HCT116 (cell line): ENCODE data around the gene GNMT. TPM values are rescaled to one million over a fixed set of nuclear protein-coding genes. Genes with fewer than 3 reads are reported as not detected.

Experiments used
- ATAC-seq: fragments of 200-7000 bp; cut with Tn5 transposase; 2 replicates; pipeline ENCODE4 v1.9.1; 2020; ENCODE audit warnings: mild to moderate bottlenecking, moderate library complexity
- BruUV-seq: library from RNA; stranded (reverse); fragments of 400-500 nt; replicated peaks from 2 replicates; lab custom pipeline; 2021; lab: Mats Ljungman, UMichigan
- CTCF ChIA-PET: fragments of 300-600 bp; sonication (Branson Sonifier 250); formaldehyde crosslinking; loops from one replicate; lab custom pipeline; 2021; ENCODE audit warnings: antibody characterized with exemption; lab: Charles Lee
- POLR2A ChIA-PET: fragments of 300-600, 350-600 bp; sonication (Branson Sonifier 250); formaldehyde crosslinking; loops from one replicate; lab custom pipeline; 2021; ENCODE audit warnings: antibody characterized with exemption; lab: Charles Lee
- RAD21 ChIA-PET, 2 experiments: fragments of 300-600 bp; sonication (Branson Sonifier 250); formaldehyde crosslinking; loops; one replicate each; lab custom pipeline; 2023; ENCODE audit warnings: low total read pairs in 2 of 2; ENCODE audit not compliant: uncharacterized antibody in 2 of 2, unreplicated experiment in 2 of 2, low non-redundant PET in 1 of 2; lab: Charles Lee
- DNase-seq: peaks from one replicate; pipeline ENCODE4 v3.0.0-alpha.2; 2010; ENCODE audit warnings: low read depth, low spot score
- H2AFZ ChIP-seq: fragments of 200-600 bp; shearing (Covaris generic), sonication (generic); 2 replicates; pipeline ENCODE4 v1.6.1; 2017; ENCODE audit warnings: low read depth, mixed run types, mixed read lengths, antibody characterized with exemption, low read length; ENCODE audit not compliant: poor library complexity, severe bottlenecking
- H3K27ac ChIP-seq: 2 replicates; pipeline ENCODE4 v1.5.1; 2012; ENCODE audit warnings: low read depth, low read length
- H3K27me3 ChIP-seq: fragments of 200-600 bp; sonication (generic); 2 replicates; pipeline ENCODE4 v1.6.1; 2016; ENCODE audit warnings: mixed run types, low read length, mixed read lengths; ENCODE audit not compliant: insufficient read depth
- H3K36me3 ChIP-seq, 2 experiments: fragments of 200-500 bp in 1 of 2; fragments of 200-600 bp in 1 of 2; sonication (Bioruptor generic) in 1 of 2; sonication (generic) in 1 of 2; 2 replicates each; pipeline versions ENCODE4 v1.5.1 to v1.6.1; 2014 to 2016; ENCODE audit warnings: low read length in 2 of 2, inconsistent platforms in 1 of 2, mixed read lengths in 1 of 2, mixed run types in 1 of 2; ENCODE audit not compliant: insufficient read depth in 2 of 2, control insufficient read depth in 1 of 2
- H3K4me1 ChIP-seq, 2 experiments: fragments of 200-600 bp in 1 of 2; sonication (generic) in 1 of 2; 2 replicates each; pipeline versions ENCODE4 v1.5.1 to v1.6.1; 2012 to 2017; ENCODE audit warnings: low read length in 2 of 2, inconsistent platforms in 1 of 2, mild to moderate bottlenecking in 1 of 2, mixed read lengths in 1 of 2, mixed run types in 1 of 2, moderate library complexity in 1 of 2; ENCODE audit not compliant: insufficient read depth in 2 of 2, control insufficient read depth in 1 of 2
- H3K4me2 ChIP-seq: fragments of 200-600 bp; sonication (generic); 2 replicates; pipeline ENCODE4 v1.6.1; 2017; ENCODE audit warnings: mixed run types, low read length, mixed read lengths
- H3K4me3 ChIP-seq, 2 experiments: fragments of 200-600 bp in 1 of 2; sonication (generic) in 1 of 2; replicated peaks in 1 of 2; 2 replicates each; pipeline ENCODE4 v1.5.1; 2011 to 2016; ENCODE audit warnings: low read length in 2 of 2, control low read depth in 1 of 2, low read depth in 1 of 2, mild to moderate bottlenecking in 1 of 2, mixed read lengths in 1 of 2, mixed run types in 1 of 2
- H3K79me2 ChIP-seq: fragments of 200-600 bp; sonication (generic); 2 replicates; pipeline ENCODE4 v1.6.1; 2017; ENCODE audit warnings: mild to moderate bottlenecking, mixed run types, low read length, moderate library complexity, mixed read lengths; ENCODE audit not compliant: insufficient read depth
- H3K9ac ChIP-seq: fragments of 200-600 bp; sonication (generic); 2 replicates; pipeline ENCODE4 v1.6.1; 2016; ENCODE audit warnings: low read length, mixed read lengths
- H3K9me2 ChIP-seq: fragments of 200-600 bp; sonication (generic), shearing (Covaris generic); 2 replicates; pipeline ENCODE4 v1.6.1; 2017; ENCODE audit warnings: mixed run types, mild to moderate bottlenecking, moderate library complexity; ENCODE audit not compliant: insufficient read depth
- H3K9me3 ChIP-seq, 2 experiments: fragments of 200-500 bp in 1 of 2; fragments of 200-600 bp in 1 of 2; sonication (Bioruptor generic) in 1 of 2; sonication (generic) in 1 of 2; 2 replicates each; pipeline ENCODE4 v1.6.1; 2014 to 2017; ENCODE audit warnings: low read length in 2 of 2, mixed read lengths in 2 of 2, inconsistent platforms in 1 of 2, low read depth in 1 of 2, mild to moderate bottlenecking in 1 of 2, mixed run types in 1 of 2, moderate library complexity in 1 of 2; ENCODE audit not compliant: control insufficient read depth in 1 of 2, insufficient read depth in 1 of 2
- H4K20me1 ChIP-seq: fragments of 200-600 bp; sonication (generic), shearing (Covaris generic); 2 replicates; pipeline ENCODE4 v1.6.1; 2017; ENCODE audit warnings: mixed run types, mild to moderate bottlenecking, moderate library complexity; ENCODE audit not compliant: insufficient read depth
- ATF3 ChIP-seq: IDR thresholded peaks from 2 replicates; pipeline ENCODE4 v1.6.1; 2012
- CEBPB ChIP-seq: IDR thresholded peaks from 2 replicates; pipeline ENCODE4 v1.6.1; 2012; ENCODE audit warnings: low read depth
- EGR1 ChIP-seq: IDR thresholded peaks from 2 replicates; pipeline ENCODE4 v1.6.1; 2012; ENCODE audit warnings: low read depth
- ELF1 ChIP-seq: IDR thresholded peaks from 2 replicates; pipeline ENCODE4 v1.6.1; 2012; ENCODE audit warnings: low read depth, borderline replicate concordance
- JUND ChIP-seq: IDR thresholded peaks from 2 replicates; pipeline ENCODE4 v1.6.1; 2012
- MAX ChIP-seq: IDR thresholded peaks from 2 replicates; pipeline ENCODE4 v1.6.1; 2012
- REST ChIP-seq: IDR thresholded peaks from 2 replicates; pipeline ENCODE4 v1.6.1; 2012; ENCODE audit warnings: low read depth
- SP1 ChIP-seq: IDR thresholded peaks from 2 replicates; pipeline ENCODE4 v1.6.1; 2012; ENCODE audit warnings: low read depth
- TCF7L2 ChIP-seq: IDR thresholded peaks from 2 replicates; pipeline ENCODE4 v1.7.0; 2011; ENCODE audit warnings: borderline replicate concordance, inconsistent platforms; ENCODE audit not compliant: insufficient read depth, insufficient read length; ENCODE audit errors: extremely low read depth
- intact Hi-C: fragments of 100-400 bp; cut with micrococcal nuclease; formaldehyde crosslinking; loops from 2 replicates; pipeline ENCODE4 v1.10.0; 2022
- total RNA-seq: library from RNA; stranded (reverse); gene quantifications from one replicate; pipeline ENCODE4 v1.2.1, GENCODE V29; 2021; ENCODE audit not compliant: unreplicated experiment

The GNMT gene
- total RNA-seq, 1 experiment from 2014 or later = 0.57 TPM

GRCh38 chr6:42947950-42948349 lies 12.6 kb upstream of the GNMT start:
- Histone ChIP-seq H3K9ac (no peak overlapping the region), H3K79me2 (no peaks in the 10 kb centered on the region), H3K4me2 (no peak overlapping the region), H3K9me3 (no peaks in the 10 kb centered on the region), H3K4me1 (no peaks in the 10 kb centered on the region), H3K27ac (no peak overlapping the region), H3K4me3 (no peak overlapping the region), H3K27me3 (no peaks in the 10 kb centered on the region), H3K9me2 (no peaks in the 10 kb centered on the region), H4K20me1 (no peaks in the 10 kb centered on the region), H2AFZ (no peak overlapping the region), H3K36me3 (no peaks in the 10 kb centered on the region)
- POLR2A ChIA-PET = no interaction called here
- ATAC-seq (no peak), DNase-seq (no peak)
- CTCF ChIA-PET = no interaction called here
- RAD21 ChIA-PET = no interaction called here
- BruUV-seq = no TSS peak
- TF ChIP-seq MAX (no peak), REST (no peak)
- intact Hi-C loops = no loop called here

GRCh38 chr6:42952389-42952788 lies 8.2 kb upstream of the GNMT start:
- no peak overlapping the region for H3K4me3 ChIP-seq
- no peak for ATAC-seq
- TF ChIP-seq ATF3 (no peak), MAX (no peak), REST (no peak), JUND (no peak), EGR1 (no peak), CEBPB (no peak), ELF1 (no peak), TCF7L2 (no peak), SP1 (no peak)

More at GRCh38 chr6:42952389-42952788, 8.2 kb upstream of the GNMT start:
- BruUV-seq = no TSS peak
- ChIA-PET CTCF (interaction anchor here (0.7 kb wide), 1 partner anchor 200 kb away, joined by 3 read pairs; no protein-coding TSS in a partner anchor), RAD21 (no interaction called here), POLR2A (no interaction called here)
- Histone ChIP-seq H3K4me1 (no peaks in the 10 kb centered on the region), H3K36me3 (no peaks in the 10 kb centered on the region), H3K9ac (no peak overlapping the region), H2AFZ (no peak overlapping the region), H3K27ac (no peak overlapping the region), H3K27me3 (no peaks in the 10 kb centered on the region), H3K4me2 (no peak overlapping the region), H3K9me2 (no peaks in the 10 kb centered on the region), H4K20me1 (no peaks in the 10 kb centered on the region; the same call in 1 of the 2 replicates), H3K79me2 (no peaks in the 10 kb centered on the region), H3K9me3 (no peaks in the 10 kb centered on the region)
- intact Hi-C loops = no loop called here
- no peak for DNase-seq
